GM12878 (cell line): ENCODE data around the gene SENP3. TPM values are rescaled to one million over a fixed set of nuclear protein-coding genes. Genes with fewer than 3 reads are reported as not detected.

ENCODE experiments used
- ATAC-seq: fragments of 200-7000 bp; cut with Tn5 transposase; 3 replicates; pipeline ENCODE4 v1.9.1; 2020; ENCODE audit warnings: mild to moderate bottlenecking, moderate library complexity
- BruUV-seq: library from RNA; stranded (reverse); fragments of 400-500 nt; replicated peaks from 2 replicates; lab custom pipeline; 2021; lab: Mats Ljungman, UMichigan
- CTCF ChIA-PET: fragments of 300-600 bp; sonication (Branson Sonifier 250); formaldehyde crosslinking; extraction: SDS; loops from one replicate; lab custom pipeline; 2021; ENCODE audit warnings: inconsistent platforms; lab: Yijun Ruan, JAX
- POLR2A ChIA-PET: fragments of 350-600 bp; formaldehyde crosslinking; extraction: SDS; loops from one replicate; lab custom pipeline; 2021; ENCODE audit warnings: inconsistent platforms; lab: Charles Lee
- RAD21 ChIA-PET: fragments of 300-600 bp; sonication (Branson Sonifier 250); formaldehyde crosslinking; loops from one replicate; lab custom pipeline; 2023; ENCODE audit warnings: antibody characterized with exemption; ENCODE audit not compliant: unreplicated experiment; lab: Charles Lee
- SMC1A ChIA-PET: fragments of 300-600 bp; sonication (Branson Sonifier 250); formaldehyde crosslinking; loops from one replicate; lab custom pipeline; 2023; ENCODE audit not compliant: unreplicated experiment, uncharacterized antibody; lab: Charles Lee
- DNase-seq: peaks from one replicate; pipeline ENCODE4 v3.0.0-alpha.2; 2011; ENCODE audit warnings: low read depth, low spot score
- FAIRE-seq: peaks from 3 replicates; lab custom pipeline; 2011; peaks lifted over from hg19 to GRCh38; lab: Jason Lieb, UNC
- H2AFZ ChIP-seq: 2 replicates; pipeline ENCODE4 v1.6.0; 2011; ENCODE audit warnings: low read depth, low read length, control low read depth; ENCODE audit not compliant: control insufficient read depth
- H3K27ac ChIP-seq: 2 replicates; pipeline ENCODE4 v1.5.1; 2011; ENCODE audit warnings: control low read depth; ENCODE audit not compliant: control insufficient read depth, insufficient read depth
- H3K27me3 ChIP-seq, 2 experiments: replicated peaks in 1 of 2; 2 replicates each; pipeline versions ENCODE4 v1.6.0 to v1.6.1; 2011; ENCODE audit warnings: low read length in 1 of 2; ENCODE audit not compliant: control insufficient read depth in 2 of 2, insufficient read depth in 2 of 2
- H3K36me3 ChIP-seq, 2 experiments: 2 replicates each; pipeline ENCODE4 v1.5.1; 2011; ENCODE audit warnings: low read length in 1 of 2; ENCODE audit not compliant: control insufficient read depth in 2 of 2, insufficient read depth in 2 of 2
- H3K4me1 ChIP-seq: 2 replicates; pipeline ENCODE4 v1.6.1; 2011; ENCODE audit warnings: mild to moderate bottlenecking, low read length, moderate library complexity, mixed read lengths; ENCODE audit not compliant: control insufficient read depth, insufficient read depth
- H3K4me2 ChIP-seq: 2 replicates; pipeline ENCODE4 v1.6.0; 2011; ENCODE audit warnings: control low read depth; ENCODE audit not compliant: control insufficient read depth, insufficient read depth
- H3K4me3 ChIP-seq: fragments of 200-600 bp; sonication (generic); 2 replicates; pipeline ENCODE4 v1.5.1; 2016
- H3K79me2 ChIP-seq: 2 replicates; pipeline ENCODE4 v1.6.0; 2011; ENCODE audit warnings: low read length; ENCODE audit not compliant: control insufficient read depth, insufficient read depth
- H3K9ac ChIP-seq: 2 replicates; pipeline ENCODE4 v1.8.0; 2011; ENCODE audit warnings: low read length, control low read depth, mixed read lengths; ENCODE audit not compliant: control insufficient read depth, insufficient read depth
- H3K9me3 ChIP-seq: replicated peaks from 3 replicates; pipeline ENCODE4 v1.5.1; 2011; ENCODE audit warnings: mild to moderate bottlenecking, low read length; ENCODE audit not compliant: control insufficient read depth, insufficient read depth
- H4K20me1 ChIP-seq: 2 replicates; pipeline ENCODE4 v1.6.0; 2011; ENCODE audit not compliant: control insufficient read depth, insufficient read depth
- E2F4 ChIP-seq: IDR thresholded peaks from 2 replicates; pipeline ENCODE4 v1.6.1; 2012; ENCODE audit warnings: low read depth, low read length, improper control_type of control experiment
- EP300 ChIP-seq, 2 experiments: fragments of 150-350 bp in 1 of 2; IDR thresholded peaks; 2 replicates each; pipeline ENCODE4 v1.6.1; 2011 to 2012; ENCODE audit warnings: low read depth in 2 of 2, low read length in 2 of 2, borderline replicate concordance in 1 of 2, improper control_type of control experiment in 1 of 2, inconsistent platforms in 1 of 2; ENCODE audit not compliant: control insufficient read depth in 1 of 2
- IKZF1 ChIP-seq: fragments of 450-650 bp; conservative IDR thresholded peaks from 2 replicates; pipeline ENCODE4 v1.6.1; 2017; ENCODE audit warnings: antibody characterized with exemption, mild to moderate bottlenecking
- IRF4 ChIP-seq: IDR thresholded peaks from 2 replicates; pipeline ENCODE4 v1.6.1; 2011; ENCODE audit warnings: low read depth, low read length
- MYB ChIP-seq: fragments of 150-350 bp; IDR thresholded peaks from 2 replicates; pipeline ENCODE4 v1.6.1; 2014; ENCODE audit warnings: mild to moderate bottlenecking, low read depth, low read length, borderline replicate concordance
- STAT3 ChIP-seq: IDR thresholded peaks from 2 replicates; pipeline ENCODE4 v1.6.1; 2011; ENCODE audit warnings: low read depth, low read length, improper control_type of control experiment
- SUPT20H ChIP-seq: IDR thresholded peaks from 2 replicates; pipeline ENCODE4 v1.6.1; 2011; ENCODE audit warnings: low read depth, mild to moderate bottlenecking, low read length, moderate library complexity, borderline replicate concordance; ENCODE audit not compliant: control insufficient read depth
- WGBS: methylation state at CpG from one replicate; pipeline ENCODE4 v1.1.6; 2016; ENCODE audit warnings: low lambda C conversion rate; ENCODE audit not compliant: insufficient replicate concordance, insufficient coverage; ENCODE audit errors: missing lambda C conversion rate; 5-methylcytosine and 5-hydroxymethylcytosine counted together
- in situ Hi-C: fragments of 300-500 bp; cut with MboI; formaldehyde crosslinking; loops from 9 replicates; pipeline ENCODE4 v1.14.3; 2018; ENCODE audit warnings: mixed read lengths
- intact Hi-C: fragments of 100-400 bp; cut with micrococcal nuclease; formaldehyde crosslinking; loops from one replicate; pipeline ENCODE4 v1.14.2; 2022; ENCODE audit not compliant: unreplicated experiment
- polyA plus RNA-seq, 11 experiments: library from polyadenylated mRNA; depleted of rRNA in 4 of 11; unstranded in 6 of 11; stranded (reverse) in 5 of 11; fragments of >200 nt; fragmentation: Nextera tagmentation in 4 of 11; fragmentation: Illumina TruSeq in 1 of 11; extraction: Ambion mirVana in 4 of 11; extraction: Trizol in 1 of 11; gene quantifications; 1 replicate in 1 of 11; 2 replicates in 10 of 11; pipeline versions ENCODE4 v1.2.1 to v1.2.3, GENCODE V29; 2011 to 2016; ENCODE audit warnings: inconsistent platforms in 2 of 11, missing spikeins in 2 of 11, low read depth in 1 of 11
- total RNA-seq, 4 experiments: library from RNA; depleted of rRNA in 3 of 4; stranded (reverse); fragments of >200 nt in 3 of 4; fragmentation: Illumina TruSeq in 1 of 4; extraction: Trizol in 1 of 4; gene quantifications; 2 replicates each; pipeline versions ENCODE4 v1.2.1 to v1.2.3, GENCODE V29; 2013 to 2021

Gene SENP3
- total and polyA plus RNA-seq, 10 of the 15 experiments (the other 5 are each of a cell fraction or from before 2014, with no cell fraction given): 1.8 to 113 (median 72.3) TPM

DNA sequence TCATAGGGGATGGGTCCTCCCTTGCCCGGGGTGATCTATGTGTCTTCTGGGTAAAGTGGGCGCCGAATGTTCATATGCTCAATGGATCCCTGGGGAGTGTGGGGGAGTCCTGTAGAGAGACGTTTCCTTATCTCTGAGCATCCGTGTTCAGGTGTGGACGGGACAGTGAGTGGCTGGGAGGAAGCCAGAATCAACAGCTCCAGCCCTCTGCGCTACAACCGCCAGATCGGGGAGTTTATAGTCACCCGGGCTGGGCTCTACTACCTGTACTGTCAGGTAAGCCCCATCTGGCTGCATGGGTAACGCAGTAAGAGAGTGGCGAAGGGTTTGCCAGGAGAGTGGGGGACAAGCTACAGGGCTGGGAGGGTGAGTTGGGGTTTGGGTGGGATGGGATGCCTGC is 5.1 kb upstream of the SENP3 start:
- Histone ChIP-seq H3K9ac (no peak overlapping the region), H3K4me2 (no peak overlapping the region), H4K20me1 (no peaks in the 10 kb centered on the region), H3K4me1 (peaks cover 51% of the 10 kb centered on the region), H3K4me3 (no peak overlapping the region), H3K9me3 (no peaks in the 10 kb centered on the region), H2AFZ (no peak overlapping the region), H3K27ac (no peak overlapping the region), H3K79me2 (peaks cover 3% of the 10 kb centered on the region), H3K27me3 (no peaks in the 10 kb centered on the region), H3K36me3 (no peaks in the 10 kb centered on the region)
- ATAC-seq: no peak
- FAIRE-seq: no peak
- TF ChIP-seq EP300 (IDR thresholded peaks at IDR 0.05; ENCODE audit: borderline replicate concordance in 1 of 2, control insufficient read depth in 1 of 2, low read depth in 2 of 2, low read length in 2 of 2): no peak
- TF ChIP-seq IKZF1: no peak
- no peak for TF ChIP-seq STAT3
- TF ChIP-seq SUPT20H: no peak
- TF ChIP-seq MYB: no peak
- no peak for TF ChIP-seq E2F4
- TF ChIP-seq IRF4: no peak
- RAD21 ChIA-PET: interaction anchor here (4.9 kb wide), 1 partner anchor 201 kb away, joined by 31 read pairs; the partner anchor contains the start of gene TMEM95
- 86% methylated on average over 12 of the region's 12 CpGs for WGBS
- CTCF ChIA-PET: interaction anchor here (4.2 to 6.2 kb wide), 3 partner anchors 31 to 201 kb away, joined by 17 to 192 read pairs (median 145); partner anchors contain the start of gene TMEM95
- POLR2A ChIA-PET: interaction anchor here (0.6 to 2.7 kb wide), 2 partner anchors 12 to 28 kb away, joined by 5 to 7 read pairs; partner anchors contain the start of gene MPDU1
- BruUV-seq: no TSS peak
- no peak for DNase-seq
- SMC1A ChIA-PET: interaction anchor here (1.6 to 4.9 kb wide), 3 partner anchors 41 to 121 kb away, joined by 3 to 35 read pairs (median 17); partner anchors contain the start of gene TMEM102
- in situ Hi-C loops: loop anchor here (25.0 kb wide), 1 partner anchor 519 kb away; the partner anchor contains the start of genes SLC16A11 and SLC16A13
- intact Hi-C loops: no loop called here
